ENCODE data around the gene NFKBIB. TPM values are rescaled to one million over a fixed set of nuclear protein-coding genes. Genes with fewer than 3 reads are reported as not detected.

The NFKBIB gene, protein sequence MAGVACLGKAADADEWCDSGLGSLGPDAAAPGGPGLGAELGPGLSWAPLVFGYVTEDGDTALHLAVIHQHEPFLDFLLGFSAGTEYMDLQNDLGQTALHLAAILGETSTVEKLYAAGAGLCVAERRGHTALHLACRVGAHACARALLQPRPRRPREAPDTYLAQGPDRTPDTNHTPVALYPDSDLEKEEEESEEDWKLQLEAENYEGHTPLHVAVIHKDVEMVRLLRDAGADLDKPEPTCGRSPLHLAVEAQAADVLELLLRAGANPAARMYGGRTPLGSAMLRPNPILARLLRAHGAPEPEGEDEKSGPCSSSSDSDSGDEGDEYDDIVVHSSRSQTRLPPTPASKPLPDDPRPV
- total RNA-seq = 23.6 and 33.1 TPM in 2 replicates

DNA sequence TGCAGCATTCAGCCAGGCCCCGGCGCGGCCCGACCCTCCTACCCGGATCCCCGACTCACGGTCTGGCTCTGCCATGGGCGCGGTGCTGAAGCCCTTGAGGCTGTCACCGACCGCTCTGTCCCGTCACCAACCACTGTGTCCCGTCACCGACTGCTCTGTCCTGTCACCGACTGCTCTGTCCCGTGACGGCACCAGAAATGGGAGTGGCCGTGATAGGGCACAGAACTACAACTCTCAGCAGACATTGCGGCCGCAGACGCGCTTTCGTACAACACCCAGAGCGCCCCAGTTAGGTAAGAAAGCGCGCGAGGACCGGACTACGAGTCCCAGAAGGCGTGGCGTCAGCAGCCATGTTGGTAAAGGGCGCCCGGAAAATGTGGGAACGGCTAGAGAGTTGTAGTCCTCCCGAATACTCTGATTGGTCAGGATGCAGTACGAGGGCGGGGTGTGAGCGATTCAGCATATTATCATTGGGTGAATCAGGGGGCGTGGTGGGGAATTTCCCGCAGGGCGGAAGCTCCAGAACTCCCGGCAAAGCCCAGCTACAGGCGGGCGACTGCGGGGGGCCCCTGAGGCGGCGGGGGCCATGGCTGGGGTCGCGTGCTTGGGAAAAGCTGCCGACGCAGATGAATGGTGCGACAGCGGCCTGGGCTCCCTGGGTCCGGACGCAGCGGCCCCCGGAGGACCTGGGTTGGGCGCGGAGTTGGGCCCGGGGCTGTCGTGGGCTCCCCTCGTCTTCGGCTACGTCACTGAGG, at the start of gene NFKBIB, which contains the start of gene SIRT2:
TSS of gene NFKBIB (plus strand) at position 523 of the 755 bp plus-strand sequence. CDS start at position 587, 64 bp downstream.
TSS of gene SIRT2 (minus strand) at position 172 of the 755 bp plus-strand sequence. CDS start at position 75, 97 bp downstream.
- TF ChIP-seq, protein P1, sequence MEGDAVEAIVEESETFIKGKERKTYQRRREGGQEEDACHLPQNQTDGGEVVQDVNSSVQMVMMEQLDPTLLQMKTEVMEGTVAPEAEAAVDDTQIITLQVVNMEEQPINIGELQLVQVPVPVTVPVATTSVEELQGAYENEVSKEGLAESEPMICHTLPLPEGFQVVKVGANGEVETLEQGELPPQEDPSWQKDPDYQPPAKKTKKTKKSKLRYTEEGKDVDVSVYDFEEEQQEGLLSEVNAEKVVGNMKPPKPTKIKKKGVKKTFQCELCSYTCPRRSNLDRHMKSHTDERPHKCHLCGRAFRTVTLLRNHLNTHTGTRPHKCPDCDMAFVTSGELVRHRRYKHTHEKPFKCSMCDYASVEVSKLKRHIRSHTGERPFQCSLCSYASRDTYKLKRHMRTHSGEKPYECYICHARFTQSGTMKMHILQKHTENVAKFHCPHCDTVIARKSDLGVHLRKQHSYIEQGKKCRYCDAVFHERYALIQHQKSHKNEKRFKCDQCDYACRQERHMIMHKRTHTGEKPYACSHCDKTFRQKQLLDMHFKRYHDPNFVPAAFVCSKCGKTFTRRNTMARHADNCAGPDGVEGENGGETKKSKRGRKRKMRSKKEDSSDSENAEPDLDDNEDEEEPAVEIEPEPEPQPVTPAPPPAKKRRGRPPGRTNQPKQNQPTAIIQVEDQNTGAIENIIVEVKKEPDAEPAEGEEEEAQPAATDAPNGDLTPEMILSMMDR (conservative IDR thresholded peaks at IDR 0.05; ENCODE audit: low read depth, low read length) = no peak
- peak; percentile 95 for DNase-seq (ENCODE audit: low read depth)
- peak within 1 kb of the TSS; percentile 83 for H3K4me3 ChIP-seq (ENCODE audit: low read depth, low read length)

DNA sequence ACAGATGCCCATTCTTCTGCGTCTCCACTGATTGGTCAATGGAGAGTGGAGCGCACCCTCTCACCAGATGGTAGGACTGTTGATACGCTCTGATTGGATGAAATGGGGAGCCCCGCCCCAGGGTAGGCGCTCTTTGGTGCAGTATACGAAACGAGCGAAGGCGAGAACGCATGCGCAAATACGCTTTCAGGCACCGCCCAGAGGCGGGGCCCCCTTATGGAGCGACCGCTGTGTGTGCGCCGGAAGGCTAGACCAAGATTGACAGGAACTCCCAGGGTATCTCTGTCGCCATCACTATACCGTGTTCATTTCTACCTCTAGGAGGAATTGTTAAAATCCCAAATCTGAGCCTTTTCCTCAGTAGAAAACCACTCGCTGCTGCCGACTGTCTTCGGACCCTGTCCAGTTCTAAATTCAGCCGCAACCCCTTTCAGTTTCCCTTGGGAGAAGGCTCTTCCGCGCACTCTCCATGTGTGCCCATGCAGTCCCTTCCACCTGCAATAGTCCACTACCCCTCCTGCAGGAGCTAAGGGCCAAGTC, 49.3 kb upstream of the NFKBIB start:
- peak; percentile 100 for DNase-seq (ENCODE audit: low read depth)
- TF ChIP-seq, protein P1 (conservative IDR thresholded peaks at IDR 0.05; ENCODE audit: low read depth, low read length) = peak; percentile 11
- peak overlapping the region; percentile 57 for H3K4me3 ChIP-seq (ENCODE audit: low read depth, low read length)

DNA sequence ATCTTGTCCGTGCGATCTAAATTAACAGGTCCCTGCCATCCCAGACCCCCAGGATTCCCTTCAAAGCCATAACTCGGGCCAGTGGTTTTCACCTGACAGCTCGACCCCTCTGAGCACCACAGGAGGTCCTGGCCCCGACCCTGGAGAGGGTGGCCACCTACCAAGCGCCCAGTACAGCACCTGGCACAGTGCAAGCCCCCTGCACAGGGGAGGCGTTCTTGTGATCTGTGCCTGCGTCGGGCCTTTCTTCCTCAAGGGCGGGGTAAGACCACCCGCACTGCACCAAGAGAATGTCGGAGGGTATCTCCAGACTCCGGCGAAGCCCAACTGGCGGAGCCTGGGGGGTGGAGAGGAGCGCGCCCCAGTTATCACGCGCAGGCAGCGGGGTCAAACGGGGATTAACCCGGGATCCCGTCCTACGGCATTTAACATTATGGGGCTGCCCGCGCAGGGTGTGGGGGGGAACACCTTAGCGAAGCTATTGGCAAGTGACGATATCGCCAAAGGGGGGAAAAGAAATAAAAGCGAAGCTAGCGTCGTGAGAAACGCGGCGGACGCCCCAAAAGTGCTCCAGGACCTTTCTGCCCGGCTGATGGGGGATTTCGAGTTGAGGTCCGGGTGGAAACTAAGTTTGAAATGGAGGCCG, 48.7 kb upstream of the NFKBIB start:
- peak overlapping the region; percentile 57 for H3K4me3 ChIP-seq (ENCODE audit: low read depth, low read length)
- no peak for DNase-seq (ENCODE audit: low read depth)
- TF ChIP-seq, protein P1 (conservative IDR thresholded peaks at IDR 0.05; ENCODE audit: low read depth, low read length) = no peak

DNA sequence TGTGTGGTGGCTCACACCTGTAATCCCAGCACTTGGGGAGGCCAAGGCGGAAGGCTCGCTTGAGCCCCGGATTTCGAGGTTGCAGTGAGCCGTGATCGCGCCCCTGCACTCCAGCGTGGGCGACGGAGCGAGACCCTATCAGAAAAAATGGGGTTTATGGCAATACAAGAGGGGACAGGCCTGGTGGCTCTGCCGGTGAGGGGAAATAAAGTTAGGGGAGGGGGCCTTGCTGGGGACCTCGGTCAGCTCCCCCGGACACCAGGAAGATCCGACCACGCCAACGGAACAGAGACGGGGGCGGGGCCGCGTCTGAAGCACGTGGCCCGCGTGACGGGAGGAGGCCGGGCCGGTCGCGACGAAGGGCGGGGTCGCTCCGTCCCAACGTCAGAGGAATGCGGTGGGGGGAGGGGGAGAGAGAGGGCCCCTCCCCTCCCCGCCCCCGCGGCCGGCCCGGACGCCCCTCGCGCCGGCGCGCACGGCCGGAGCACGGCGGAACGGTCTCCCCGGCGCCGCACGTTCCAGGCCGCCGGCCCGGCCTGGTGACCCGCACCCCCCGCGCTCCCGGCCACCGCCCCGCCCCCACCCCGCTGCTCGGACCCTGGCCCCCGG, 48.0 kb upstream of the NFKBIB start:
- peak overlapping the region; percentile 88 for H3K4me3 ChIP-seq (ENCODE audit: low read depth, low read length)
- DNase-seq (ENCODE audit: low read depth) = no peak
- TF ChIP-seq, protein P1 (conservative IDR thresholded peaks at IDR 0.05; ENCODE audit: low read depth, low read length) = no peak

DNA sequence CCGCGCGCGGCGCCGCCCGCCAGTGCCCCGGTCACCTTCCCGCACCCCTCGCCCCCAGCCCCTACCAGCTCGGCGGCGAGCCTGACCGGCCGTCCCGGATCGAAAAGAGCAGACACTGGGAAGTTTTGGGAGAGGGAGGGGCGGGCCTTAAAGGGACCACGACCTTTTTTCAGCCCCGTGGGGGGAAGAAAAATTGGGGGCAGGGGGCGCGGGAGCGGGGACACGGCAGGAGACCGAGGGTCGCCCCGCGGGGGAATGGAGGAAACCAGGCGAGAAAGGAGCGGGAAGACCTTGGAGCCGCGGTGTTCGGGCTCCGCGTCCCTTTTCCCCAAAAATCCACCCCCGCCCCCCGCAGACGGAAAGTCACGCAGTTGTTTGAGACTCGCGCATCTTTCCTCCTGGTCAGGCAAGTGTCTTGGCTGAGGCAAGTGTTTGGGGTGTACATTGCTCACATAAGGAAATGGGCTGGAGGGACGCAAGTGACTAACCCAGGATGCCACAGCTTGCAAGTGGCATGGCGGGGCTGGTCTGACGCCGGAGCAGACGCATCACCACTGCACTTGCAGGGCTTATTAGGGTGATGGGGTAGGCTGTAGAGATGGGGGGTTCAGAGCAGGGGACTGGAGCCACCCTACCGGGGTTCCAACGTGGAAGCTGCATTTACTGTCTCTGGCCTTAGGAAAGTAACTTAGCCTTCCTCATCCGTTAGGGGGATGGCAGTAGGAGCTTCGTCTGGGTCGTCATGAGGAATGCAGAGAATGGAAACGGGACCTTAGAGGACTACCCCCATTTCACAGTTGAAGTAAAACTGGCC, 47.3 kb upstream of the NFKBIB start:
- H3K4me3 ChIP-seq (ENCODE audit: low read depth, low read length) = peak overlapping the region; percentile 88
- TF ChIP-seq, protein P1 (conservative IDR thresholded peaks at IDR 0.05; ENCODE audit: low read depth, low read length) = no peak
- no peak for DNase-seq (ENCODE audit: low read depth)

Measured in epithelial cell of proximal tubule (primary cell).